Measurements from ENCODE around the gene SLC7A10.

DNA sequence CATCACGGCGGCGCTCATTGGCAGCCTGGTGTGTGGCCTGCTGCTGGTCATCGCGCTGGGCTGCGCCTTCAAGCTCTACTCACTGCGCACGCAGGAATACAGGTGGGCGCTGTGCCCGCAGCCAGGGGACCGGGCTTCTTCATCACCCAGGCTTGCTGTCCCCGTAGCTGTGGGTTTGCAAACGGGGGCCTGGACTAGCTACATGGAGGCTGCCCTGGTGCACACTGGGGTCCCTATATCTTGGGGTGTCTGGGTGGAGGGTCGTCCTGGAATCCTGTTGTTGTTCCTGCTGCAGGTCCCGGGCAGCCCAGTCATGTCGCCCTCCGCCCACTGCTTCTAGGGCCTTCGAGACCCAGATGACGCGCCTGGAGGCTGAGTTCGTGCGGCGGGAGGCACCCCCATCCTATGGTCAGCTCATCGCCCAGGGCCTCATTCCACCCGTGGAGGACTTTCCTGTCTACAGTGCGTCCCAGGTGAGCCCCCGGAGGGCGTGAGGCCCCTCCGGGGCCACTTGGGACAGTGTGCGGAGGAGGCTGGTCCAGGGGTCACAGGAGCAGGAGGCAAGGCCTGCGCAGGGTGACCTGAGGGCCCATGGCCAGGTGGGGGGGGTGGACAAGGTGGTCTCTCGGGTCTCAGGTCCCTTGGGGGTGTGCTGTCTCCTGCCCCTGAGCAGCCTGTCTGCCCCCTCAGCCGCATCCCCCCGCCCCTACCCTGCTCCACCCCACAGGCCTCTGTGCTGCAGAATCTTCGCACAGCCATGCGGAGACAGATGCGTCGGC, 19.2 kb downstream of the SLC7A10 start:
- no peak for TF ChIP-seq FOXM1 (IDR thresholded peaks at IDR 0.05; ENCODE audit: low read depth)
- TF ChIP-seq, protein P1, sequence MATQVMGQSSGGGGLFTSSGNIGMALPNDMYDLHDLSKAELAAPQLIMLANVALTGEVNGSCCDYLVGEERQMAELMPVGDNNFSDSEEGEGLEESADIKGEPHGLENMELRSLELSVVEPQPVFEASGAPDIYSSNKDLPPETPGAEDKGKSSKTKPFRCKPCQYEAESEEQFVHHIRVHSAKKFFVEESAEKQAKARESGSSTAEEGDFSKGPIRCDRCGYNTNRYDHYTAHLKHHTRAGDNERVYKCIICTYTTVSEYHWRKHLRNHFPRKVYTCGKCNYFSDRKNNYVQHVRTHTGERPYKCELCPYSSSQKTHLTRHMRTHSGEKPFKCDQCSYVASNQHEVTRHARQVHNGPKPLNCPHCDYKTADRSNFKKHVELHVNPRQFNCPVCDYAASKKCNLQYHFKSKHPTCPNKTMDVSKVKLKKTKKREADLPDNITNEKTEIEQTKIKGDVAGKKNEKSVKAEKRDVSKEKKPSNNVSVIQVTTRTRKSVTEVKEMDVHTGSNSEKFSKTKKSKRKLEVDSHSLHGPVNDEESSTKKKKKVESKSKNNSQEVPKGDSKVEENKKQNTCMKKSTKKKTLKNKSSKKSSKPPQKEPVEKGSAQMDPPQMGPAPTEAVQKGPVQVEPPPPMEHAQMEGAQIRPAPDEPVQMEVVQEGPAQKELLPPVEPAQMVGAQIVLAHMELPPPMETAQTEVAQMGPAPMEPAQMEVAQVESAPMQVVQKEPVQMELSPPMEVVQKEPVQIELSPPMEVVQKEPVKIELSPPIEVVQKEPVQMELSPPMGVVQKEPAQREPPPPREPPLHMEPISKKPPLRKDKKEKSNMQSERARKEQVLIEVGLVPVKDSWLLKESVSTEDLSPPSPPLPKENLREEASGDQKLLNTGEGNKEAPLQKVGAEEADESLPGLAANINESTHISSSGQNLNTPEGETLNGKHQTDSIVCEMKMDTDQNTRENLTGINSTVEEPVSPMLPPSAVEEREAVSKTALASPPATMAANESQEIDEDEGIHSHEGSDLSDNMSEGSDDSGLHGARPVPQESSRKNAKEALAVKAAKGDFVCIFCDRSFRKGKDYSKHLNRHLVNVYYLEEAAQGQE (IDR thresholded peaks at IDR 0.05; ENCODE audit: low read depth, low read length), result no peak
- TF ChIP-seq, protein P2, sequence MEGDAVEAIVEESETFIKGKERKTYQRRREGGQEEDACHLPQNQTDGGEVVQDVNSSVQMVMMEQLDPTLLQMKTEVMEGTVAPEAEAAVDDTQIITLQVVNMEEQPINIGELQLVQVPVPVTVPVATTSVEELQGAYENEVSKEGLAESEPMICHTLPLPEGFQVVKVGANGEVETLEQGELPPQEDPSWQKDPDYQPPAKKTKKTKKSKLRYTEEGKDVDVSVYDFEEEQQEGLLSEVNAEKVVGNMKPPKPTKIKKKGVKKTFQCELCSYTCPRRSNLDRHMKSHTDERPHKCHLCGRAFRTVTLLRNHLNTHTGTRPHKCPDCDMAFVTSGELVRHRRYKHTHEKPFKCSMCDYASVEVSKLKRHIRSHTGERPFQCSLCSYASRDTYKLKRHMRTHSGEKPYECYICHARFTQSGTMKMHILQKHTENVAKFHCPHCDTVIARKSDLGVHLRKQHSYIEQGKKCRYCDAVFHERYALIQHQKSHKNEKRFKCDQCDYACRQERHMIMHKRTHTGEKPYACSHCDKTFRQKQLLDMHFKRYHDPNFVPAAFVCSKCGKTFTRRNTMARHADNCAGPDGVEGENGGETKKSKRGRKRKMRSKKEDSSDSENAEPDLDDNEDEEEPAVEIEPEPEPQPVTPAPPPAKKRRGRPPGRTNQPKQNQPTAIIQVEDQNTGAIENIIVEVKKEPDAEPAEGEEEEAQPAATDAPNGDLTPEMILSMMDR (IDR thresholded peaks at IDR 0.05), result no peak
- TF ChIP-seq RFX5 (IDR thresholded peaks at IDR 0.05; ENCODE audit: low read length), result no peak
- TF ChIP-seq MEF2A (IDR thresholded peaks at IDR 0.05; ENCODE audit: borderline replicate concordance, low read depth), result no peak
- TF ChIP-seq RAD21 (IDR thresholded peaks at IDR 0.05; ENCODE audit: low read length), result no peak
- TF ChIP-seq JUND (IDR thresholded peaks at IDR 0.05), result no peak
- TF ChIP-seq YY1 (IDR thresholded peaks at IDR 0.05; ENCODE audit: low read depth), result no peak
- TF ChIP-seq POLR2AphosphoS5 (IDR thresholded peaks at IDR 0.05; ENCODE audit: low read depth, low read length), result no peak

Measured in SK-N-SH (cell line).